Measurements from ENCODE around the gene NTM.

- no peak for TF ChIP-seq POLR2A (IDR thresholded peaks at IDR 0.05)
- TF ChIP-seq, protein P1, sequence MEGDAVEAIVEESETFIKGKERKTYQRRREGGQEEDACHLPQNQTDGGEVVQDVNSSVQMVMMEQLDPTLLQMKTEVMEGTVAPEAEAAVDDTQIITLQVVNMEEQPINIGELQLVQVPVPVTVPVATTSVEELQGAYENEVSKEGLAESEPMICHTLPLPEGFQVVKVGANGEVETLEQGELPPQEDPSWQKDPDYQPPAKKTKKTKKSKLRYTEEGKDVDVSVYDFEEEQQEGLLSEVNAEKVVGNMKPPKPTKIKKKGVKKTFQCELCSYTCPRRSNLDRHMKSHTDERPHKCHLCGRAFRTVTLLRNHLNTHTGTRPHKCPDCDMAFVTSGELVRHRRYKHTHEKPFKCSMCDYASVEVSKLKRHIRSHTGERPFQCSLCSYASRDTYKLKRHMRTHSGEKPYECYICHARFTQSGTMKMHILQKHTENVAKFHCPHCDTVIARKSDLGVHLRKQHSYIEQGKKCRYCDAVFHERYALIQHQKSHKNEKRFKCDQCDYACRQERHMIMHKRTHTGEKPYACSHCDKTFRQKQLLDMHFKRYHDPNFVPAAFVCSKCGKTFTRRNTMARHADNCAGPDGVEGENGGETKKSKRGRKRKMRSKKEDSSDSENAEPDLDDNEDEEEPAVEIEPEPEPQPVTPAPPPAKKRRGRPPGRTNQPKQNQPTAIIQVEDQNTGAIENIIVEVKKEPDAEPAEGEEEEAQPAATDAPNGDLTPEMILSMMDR (IDR thresholded peaks at IDR 0.05): no peak
Measured at GRCh38 chr11:132035228-132035627, 664.8 kb downstream of the NTM start.

Data from esophagus squamous epithelium (tissue), 4 donors.